Measurements from ENCODE around the gene MAZ.
"Not testable (repeated sequence)": the region's sequence is repeated elsewhere in the genome, so short reads cannot be mapped to it uniquely, and the experiment has no call there.

Gene MAZ

GRCh38 chr16:29784157-29784556 lies 22.2 kb upstream of the MAZ start:
- DNase-seq (ENCODE audit: insufficient read length, low spot score) (no peak), FAIRE-seq (no peak)

DNA sequence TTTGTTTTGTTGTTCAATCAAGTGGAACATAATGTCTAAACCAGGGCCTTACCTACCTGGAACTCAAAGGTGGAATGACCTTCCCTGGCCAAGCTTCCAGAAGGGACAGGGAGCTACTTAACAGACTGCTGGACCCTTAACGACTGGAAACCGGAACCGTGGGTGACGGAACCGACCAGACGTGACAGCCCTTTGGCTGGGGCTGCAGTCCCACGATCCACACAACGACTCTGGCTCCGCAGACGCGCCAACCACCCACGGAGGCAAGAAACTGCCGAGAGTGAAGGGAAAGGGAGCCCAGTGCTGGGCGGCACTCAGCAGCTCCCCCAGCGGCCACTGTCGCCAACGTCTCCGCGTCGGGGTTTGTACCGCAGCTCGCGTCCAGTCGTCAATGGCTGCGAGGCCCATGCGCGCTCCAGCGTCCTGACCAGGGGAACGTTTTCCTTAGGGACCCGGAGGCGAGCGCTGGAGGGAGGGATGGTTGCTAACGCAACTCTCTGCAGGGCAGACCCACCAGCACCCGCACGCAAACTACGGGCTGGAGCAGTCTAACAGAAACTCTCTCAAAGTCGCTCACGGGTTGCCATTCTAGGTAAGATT lies 21.3 kb upstream of the MAZ start:
- DNase-seq (ENCODE audit: insufficient read length, low spot score) (no peak), FAIRE-seq (no peak)

- DNase-seq (ENCODE audit: insufficient read length, low spot score); FAIRE-seq: not testable (repeated sequence)
Measured at GRCh38 chr16:29787155-29787554, 19.2 kb upstream of the MAZ start.

DNA sequence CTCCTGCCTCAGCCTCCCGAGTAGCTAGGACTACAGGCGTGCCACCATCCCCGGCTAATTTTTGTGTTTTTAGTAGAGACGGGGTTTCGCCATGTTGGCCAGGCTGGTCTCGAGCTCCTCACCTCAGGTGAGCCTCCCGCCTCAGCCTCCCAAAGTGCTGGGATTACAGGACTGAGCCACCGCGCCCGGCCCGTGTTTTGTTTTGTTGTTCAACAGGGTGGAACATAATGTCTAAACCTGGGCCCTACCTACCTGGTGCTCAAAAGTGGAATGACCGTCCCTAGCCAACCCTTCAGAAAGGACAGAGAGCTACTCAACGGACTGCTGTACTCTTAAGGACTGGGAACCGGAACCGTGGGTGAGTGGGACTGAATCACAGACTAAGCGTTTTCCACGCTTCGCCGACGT lies 16.6 kb upstream of the MAZ start:
- DNase-seq (ENCODE audit: insufficient read length, low spot score) = no peak
- no peak for FAIRE-seq

DNA sequence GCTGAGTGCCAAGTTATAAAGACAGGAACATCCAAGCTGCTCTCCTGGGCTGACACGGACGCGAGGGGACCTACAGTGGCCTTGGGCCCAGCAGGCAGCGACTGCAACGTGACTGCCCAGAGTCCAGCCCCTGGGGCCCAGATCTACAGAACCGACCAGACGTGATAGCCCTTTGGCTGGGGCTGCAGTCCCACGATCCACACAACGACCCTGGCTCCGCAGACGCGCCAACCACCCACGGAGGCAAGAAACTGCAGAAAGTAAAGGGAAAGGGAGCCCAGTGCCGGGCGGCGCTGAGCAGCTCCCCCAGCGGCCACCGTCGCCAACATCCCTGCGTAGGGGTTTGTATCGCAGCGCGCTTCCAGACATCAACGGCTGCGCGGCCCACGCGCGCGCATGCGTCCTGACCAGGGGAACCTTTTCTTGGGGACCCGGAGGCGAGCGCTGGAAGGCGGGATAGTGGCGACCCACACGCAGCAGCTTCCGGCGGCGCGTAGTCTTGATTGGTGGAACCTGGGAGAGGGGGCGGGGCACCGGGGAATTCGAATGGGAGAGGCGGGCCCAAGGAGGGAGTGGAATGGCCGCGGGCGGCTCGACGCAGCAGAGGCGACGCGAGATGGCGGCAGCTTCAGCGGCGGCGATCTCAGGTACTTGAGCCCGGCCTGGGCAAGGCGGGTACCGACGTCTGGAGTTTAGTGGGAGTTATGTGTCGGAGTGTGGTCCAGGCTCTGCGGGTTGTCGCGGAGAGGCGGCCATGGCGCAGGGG lies 16.0 kb upstream of the MAZ start, which contains the start of gene KIF22:
Gene KIF22, plus strand, starts transcription at position 569 of the 766 bp plus-strand sequence. Its CDS starts 9 bp downstream, at position 578.
- FAIRE-seq = no peak
- peak; percentile 98 for DNase-seq (ENCODE audit: insufficient read length, low spot score)

GRCh38 chr16:29790949-29791844 lies 15.1 kb upstream of the MAZ start:
- FAIRE-seq (no peak), DNase-seq (ENCODE audit: insufficient read length, low spot score) (no peak)

DNA sequence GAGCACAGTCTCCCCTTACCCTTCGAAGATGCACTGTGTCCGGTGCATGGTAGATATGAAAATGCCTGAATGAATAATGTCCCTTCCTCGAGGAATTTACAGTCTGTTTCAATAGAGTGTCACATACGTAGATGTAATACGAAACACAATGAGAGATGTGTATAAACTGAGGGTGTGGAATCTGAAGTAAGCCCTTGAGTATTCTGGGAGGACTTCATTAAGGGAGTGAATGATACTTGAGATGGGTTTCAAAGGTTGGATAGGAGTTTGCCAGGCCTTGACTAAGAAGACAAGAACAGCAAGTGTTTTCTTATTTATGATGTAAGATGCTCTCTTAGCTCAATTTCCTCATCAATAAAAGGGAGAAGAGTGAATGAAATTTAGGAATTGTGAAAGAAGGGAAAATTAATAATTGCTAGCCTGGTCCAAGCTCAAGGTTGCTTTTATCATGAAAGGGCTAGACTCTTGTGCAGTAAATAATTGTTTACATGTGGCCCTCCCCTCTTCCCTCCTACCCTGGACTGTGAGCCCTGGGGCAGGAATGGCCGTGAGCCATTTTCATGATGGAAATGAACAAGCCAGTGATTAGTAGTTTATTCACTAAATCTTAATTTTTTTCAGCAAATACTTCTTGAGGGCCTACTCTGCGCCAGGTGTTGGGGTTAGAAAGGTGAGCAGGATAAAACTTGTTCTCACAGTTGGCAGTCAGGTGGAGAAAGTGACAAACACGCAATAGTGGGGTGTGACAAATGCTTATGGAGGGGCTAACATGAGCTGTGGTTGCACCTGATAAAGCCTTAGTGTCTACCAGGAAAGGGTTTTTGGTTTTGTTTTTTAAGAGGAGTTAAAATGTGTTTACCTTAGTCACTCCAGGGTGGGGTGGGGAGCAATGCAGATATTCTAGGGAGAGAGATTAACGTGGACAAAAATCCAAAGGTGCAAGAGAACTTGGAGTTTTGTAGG lies 14.2 kb upstream of the MAZ start:
- FAIRE-seq = no peak
- DNase-seq (ENCODE audit: insufficient read length, low spot score) = no peak

DNA sequence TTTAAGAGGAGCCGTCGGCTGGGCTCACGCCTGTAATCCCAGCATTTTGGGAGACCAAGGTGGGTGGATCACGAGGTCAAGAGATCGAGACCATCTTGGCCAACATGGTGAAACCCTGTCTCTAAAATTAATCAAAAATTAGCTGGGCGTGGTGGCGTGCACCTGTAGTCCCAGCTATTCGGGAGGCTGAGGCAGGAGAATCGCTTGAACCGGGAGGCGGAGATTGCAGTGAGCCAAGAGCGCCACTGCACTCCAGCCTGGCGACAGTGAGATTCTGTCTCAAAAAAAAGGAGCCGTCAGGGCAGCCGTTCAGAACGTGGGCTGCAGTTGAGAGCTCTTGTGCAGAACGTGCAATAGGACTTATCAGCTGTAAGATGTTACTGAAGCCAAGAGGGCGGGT lies 13.2 kb upstream of the MAZ start:
- FAIRE-seq; DNase-seq (ENCODE audit: insufficient read length, low spot score): not testable (repeated sequence)

DNA sequence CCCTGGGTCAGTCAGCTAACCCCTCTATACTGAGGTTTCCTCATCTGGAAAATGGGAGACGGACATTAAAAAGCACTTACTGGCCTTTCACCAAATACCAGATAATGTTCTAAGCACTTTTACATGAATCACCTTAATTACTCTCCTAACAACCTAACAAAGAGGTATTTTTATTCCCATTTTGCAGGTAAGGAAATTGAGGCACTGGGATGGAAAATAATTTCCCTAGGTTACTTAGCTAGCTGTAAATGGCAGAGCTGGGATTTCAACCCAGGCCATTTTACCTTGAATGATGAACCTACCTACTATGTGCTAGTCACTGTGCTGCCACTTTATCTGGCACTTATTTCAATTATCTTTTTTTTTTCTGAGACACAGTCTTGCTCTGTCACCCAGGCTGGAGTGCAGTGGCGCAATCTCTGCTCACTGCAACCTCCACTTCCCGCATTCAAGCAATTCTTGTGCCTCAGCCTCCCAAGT lies 12.1 kb upstream of the MAZ start:
- FAIRE-seq = no peak
- DNase-seq (ENCODE audit: insufficient read length, low spot score) = no peak

- no peak for DNase-seq (ENCODE audit: insufficient read length, low spot score)
- no peak for FAIRE-seq
Measured at GRCh38 chr16:29802416-29802935, 3.9 kb upstream of the MAZ start.

DNA sequence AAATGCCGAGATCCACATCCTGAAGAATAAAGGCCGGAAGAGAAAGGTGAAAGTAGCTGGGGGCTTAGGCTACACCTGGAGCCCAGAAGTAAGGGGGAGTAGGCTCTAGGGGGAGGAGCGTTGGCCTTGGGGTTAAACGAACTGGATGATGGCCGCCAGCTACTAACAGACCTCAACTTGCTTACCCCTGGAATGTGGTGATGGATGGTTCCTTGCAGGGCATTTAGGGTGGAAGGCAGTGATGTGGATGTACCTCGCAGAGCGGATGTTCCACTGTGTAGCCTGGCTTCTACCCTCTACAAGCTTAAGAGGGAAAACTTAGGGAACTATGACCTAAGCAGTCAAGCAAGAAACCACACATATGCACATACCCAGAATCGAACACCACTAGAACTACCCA lies 2.3 kb upstream of the MAZ start:
- FAIRE-seq = no peak
- DNase-seq (ENCODE audit: insufficient read length, low spot score) = no peak

- FAIRE-seq (no peak), DNase-seq (ENCODE audit: insufficient read length, low spot score) (no peak)
Measured at GRCh38 chr16:29804455-29805231, 1.7 kb upstream of the MAZ start.

GRCh38 chr16:29805232-29806098 lies 864 bp upstream of the MAZ start:
- FAIRE-seq (peak; percentile 84), DNase-seq (ENCODE audit: insufficient read length, low spot score) (peak; percentile 92)

- FAIRE-seq = no peak
- peak; percentile 43 for DNase-seq (ENCODE audit: insufficient read length, low spot score)
Measured at GRCh38 chr16:29806641-29807425, 504 bp downstream of the MAZ start.

DNA sequence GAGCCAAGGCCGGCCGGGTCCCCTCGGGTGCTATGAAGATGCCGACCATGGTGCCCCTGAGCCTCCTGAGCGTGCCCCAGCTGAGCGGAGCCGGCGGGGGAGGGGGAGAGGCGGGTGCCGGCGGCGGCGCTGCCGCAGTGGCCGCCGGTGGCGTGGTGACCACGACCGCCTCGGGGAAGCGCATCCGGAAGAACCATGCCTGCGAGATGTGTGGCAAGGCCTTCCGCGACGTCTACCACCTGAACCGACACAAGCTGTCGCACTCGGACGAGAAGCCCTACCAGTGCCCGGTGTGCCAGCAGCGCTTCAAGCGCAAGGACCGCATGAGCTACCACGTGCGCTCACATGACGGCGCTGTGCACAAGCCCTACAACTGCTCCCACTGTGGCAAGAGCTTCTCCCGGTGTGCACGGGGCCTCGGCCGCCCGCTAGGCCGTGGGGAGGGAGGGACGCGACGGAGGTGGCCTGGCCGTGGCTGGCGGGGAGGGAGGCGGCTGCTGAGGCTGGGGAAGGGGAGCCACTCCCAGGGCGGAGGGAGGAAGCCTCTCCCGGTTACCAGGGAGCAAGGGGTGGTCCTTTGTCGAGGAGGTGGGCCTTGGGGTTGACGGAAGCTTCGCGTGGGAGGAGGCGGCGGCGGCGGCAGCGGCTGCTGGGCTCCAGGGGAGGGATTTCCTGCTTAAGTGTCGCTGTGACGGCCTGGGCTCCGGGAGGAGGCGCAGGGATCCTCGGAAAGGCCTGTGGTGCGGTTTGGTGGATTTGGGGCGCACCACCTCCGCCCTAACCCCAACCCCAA lies 1.3 kb downstream of the MAZ start:
- peak; percentile 77 for FAIRE-seq
- peak; percentile 75 for DNase-seq (ENCODE audit: insufficient read length, low spot score)

DNA sequence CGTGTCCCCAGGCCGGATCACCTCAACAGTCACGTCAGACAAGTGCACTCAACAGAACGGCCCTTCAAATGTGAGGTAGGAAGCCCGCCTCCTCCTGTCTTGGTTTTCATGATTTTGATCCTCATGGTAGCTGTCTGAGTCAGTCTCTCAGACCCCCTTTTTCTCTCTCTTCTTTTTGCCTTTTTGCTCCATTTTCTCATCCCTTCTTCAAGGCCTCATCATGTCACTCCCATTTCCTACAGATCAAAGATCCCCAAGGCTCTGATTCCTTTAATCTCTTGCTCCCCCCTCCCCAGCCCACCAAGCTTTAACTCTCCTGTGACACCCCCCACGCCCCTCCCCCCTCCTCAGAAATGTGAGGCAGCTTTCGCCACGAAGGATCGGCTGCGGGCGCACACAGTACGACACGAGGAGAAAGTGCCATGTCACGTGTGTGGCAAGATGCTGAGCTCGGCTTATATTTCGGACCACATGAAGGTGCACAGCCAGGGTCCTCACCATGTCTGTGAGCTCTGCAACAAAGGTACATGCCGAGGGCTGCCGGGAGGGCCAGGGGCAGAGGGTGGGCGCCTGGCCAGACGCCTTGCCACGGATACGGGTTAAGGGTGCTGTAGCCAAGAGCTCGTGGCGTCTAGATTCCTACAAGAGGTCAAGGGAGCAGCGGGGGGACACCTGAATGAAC lies 2.0 kb downstream of the MAZ start:
- no peak for DNase-seq (ENCODE audit: insufficient read length, low spot score)

More for the DNA sequence above, 2.0 kb downstream of the MAZ start:
- no peak for FAIRE-seq

Data from HTR-8/SVneo (cell line).